ENCODE results near the gene BORCS8.
A peak's percentile ranks its signal among the peaks of the same experiment; 100 is the strongest.
"Not testable (repeated sequence)": the region's sequence is repeated elsewhere in the genome, so short reads cannot be mapped to it uniquely, and the experiment has no call there.

The BORCS8 gene

DNA sequence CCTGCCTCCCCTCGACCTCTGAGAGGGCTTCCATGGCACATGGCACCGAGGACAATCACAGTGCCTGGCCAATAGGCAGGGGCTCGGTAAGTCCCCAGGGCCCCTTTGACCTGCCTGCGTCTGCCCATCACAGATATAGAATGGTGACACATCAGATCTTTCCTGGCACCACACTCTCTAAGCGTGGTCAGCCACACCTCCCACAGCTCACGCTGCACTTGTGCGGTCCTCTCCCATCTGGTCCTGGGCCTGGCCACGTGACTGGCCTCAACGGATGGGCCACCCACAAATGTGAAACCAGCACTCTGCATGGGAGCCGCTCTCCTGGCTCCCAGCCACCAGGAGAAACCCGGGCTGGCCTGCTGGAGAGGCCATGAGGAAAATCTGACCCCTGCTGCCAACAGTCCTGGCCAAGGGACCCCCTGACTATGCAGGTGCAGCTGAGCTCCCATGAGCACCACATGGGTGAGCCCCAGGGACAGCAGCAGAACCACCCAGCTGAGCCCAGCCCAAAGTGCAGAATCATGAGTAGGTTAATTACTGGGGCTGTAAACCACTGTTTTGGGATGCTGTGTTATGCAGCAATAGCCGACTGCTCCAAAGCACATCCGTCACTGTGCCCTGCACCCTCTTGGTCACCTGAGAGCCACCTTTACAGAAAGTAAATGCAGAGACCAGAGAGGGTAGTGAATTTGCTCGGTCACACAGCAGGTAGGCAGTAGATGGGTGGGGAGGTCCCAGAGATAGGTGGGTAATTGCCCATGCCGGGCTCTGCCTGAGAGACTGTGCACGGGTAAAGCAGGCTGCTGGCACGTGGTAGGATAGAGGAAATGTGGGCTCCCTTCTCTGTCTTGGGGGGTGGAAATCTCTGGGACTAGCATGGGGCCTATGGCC lies 12.2 kb downstream of the BORCS8 start:
- DNase-seq (ENCODE audit: low spot score), result no peak

DNA sequence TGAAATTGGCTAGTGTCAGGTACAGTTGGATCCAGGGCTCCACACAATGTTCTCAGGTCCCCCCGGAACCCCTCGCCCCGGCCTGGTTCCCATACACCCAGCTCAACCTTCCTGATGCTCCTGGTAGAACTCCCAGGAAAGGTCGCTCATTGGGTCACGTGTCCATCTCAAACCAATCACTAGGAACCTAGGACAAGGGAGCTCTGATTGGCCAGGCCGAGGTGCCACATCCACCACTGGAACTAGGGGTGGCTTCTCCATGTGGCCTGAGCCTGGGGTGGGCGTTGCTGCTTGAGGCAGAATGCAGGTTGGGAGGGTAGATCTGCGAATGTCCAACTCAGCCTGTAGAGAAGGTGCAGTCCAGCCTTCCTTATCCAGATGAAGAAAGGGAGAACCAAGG lies 15.0 kb downstream of the BORCS8 start:
- DNase-seq (ENCODE audit: low spot score), result no peak

DNA sequence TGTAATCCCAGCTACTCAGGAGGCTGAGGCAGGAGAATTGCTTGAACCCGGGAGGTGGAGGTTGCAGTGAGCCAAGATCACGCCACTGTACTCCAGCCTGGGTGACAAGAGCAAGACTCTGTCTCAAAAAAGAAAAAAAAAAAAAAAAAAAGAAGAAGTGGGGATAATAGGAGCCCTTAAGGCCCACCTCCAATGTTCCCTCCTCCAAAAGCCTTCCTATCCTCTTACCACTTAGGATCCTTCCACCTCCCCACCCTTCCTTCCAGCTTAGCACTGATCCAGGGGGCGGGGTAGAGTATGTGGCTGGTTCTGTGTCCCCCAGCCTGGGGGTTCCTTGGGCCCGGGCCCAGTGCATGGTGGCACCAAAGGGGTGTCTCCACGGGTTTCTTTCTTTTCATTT lies 18.7 kb downstream of the BORCS8 start:
- DNase-seq (ENCODE audit: low spot score), result not testable (repeated sequence)

DNA sequence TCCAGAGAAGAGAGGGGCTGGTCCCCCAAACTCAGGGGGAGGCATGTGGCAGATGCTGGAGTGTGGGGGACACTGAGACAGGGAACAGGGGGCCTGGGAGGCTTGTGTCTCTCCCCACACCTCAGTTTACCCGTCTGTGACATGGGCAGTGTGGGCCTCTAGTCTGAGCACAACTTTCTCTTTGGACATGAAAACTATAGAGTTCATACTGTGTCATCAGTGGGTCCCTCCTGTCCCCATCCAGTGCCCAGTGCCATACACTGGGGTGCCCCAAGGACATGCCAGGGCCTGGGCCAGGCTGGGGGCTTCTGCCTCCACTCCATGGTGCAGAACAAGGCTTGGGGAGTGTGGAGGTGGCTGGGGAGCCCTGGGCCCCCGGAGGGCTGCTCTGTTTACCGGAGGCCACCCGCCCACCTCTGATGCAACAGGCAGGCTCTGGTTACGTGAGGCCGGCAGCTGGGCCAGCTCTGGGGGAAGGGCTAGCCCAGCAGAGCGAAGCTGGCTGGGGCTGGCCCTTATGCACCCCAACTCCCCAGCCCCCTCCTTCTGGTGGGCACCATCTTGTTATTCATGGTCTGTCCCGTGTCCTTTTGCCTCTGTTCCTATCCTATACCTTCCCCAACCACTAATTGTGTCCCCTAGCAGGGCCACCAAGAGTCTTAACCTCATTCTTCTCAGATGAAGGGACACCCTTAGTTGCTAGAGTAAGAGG lies 20.0 kb downstream of the BORCS8 start:
- no peak for DNase-seq (ENCODE audit: low spot score)

DNA sequence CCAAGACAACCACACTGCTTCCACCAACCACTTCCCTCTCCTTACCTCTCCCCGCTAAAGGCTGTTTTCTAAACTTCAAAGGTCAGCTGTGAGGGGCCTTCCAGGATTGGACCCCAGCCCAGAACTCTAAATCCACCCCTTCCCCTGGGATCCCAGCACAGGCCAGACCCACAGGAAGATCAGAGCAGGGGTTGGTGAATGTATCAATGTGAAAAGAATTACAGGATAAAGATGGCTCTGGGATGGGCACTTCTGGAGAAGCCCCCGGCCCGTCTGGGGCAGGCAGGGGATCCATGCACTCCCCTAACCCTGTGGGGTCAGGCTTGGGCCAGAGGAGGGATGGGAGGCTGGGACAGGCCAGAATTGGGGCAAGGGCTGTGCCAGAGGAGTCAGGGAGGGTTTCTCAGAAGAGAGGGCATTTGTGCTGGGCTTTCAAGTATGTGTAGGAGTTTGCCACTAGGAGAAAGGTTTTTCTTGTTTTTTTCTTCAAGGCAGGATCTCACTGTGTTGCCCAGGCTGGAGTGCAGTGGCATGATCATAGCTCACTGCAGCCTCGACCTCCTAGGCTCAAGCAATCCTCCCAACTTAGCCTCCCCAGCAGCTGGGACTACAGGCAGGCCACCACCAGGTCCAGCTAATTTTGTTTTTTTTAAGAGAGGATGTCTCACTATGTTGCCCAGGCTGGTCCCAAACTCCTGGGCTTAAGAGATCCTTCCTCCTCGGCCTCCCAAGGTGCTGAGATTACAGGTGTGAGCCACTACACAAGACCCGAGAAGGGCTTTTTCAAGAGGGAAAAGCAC lies 20.9 kb downstream of the BORCS8 start:
- no peak for DNase-seq (ENCODE audit: low spot score)

DNA sequence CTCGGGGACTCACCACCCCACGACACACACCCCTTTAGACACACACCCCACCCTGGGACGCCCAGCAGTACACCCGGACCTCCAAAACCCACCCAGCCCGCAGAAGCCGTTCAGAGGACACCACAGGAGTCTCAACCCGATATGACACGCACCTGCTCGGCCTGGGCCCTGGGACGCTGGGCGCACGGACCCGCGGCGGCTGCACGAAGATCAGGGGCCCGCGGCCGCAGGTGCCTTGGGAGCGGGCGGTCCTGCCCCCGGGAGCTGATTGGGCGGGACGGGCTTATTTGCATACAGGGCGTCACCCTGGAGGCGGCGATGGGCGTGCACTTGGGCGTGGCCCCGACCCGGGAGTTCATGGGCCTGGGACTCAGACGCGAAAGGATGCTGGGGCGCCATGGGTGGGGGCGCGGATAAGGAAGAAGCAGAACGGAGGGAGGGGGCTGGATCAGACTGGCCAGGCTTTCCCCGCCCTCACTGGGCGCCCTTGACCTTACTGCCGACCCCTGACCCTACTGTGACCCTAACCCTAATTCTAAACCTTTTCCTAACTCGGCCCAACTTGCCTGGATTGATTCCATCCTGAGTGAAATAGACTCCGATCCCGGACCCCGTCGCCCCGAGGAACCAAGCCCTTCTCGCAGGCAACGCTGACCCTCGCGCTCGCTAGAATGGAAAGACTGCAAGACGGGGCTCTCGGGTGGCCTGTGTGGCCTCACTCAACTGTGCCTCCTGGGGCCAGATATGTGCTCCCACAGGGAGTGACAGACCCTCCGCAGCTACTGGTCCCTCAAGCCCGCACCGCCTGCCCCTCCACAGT lies 21.7 kb downstream of the BORCS8 start, which contains the start of gene MEF2B:
Gene MEF2B (minus strand): TSS at position 211 of the 820 bp plus-strand sequence. CDS start 19,528 bp downstream, outside the sequence.
- peak; percentile 61 for DNase-seq (ENCODE audit: low spot score)

DNA sequence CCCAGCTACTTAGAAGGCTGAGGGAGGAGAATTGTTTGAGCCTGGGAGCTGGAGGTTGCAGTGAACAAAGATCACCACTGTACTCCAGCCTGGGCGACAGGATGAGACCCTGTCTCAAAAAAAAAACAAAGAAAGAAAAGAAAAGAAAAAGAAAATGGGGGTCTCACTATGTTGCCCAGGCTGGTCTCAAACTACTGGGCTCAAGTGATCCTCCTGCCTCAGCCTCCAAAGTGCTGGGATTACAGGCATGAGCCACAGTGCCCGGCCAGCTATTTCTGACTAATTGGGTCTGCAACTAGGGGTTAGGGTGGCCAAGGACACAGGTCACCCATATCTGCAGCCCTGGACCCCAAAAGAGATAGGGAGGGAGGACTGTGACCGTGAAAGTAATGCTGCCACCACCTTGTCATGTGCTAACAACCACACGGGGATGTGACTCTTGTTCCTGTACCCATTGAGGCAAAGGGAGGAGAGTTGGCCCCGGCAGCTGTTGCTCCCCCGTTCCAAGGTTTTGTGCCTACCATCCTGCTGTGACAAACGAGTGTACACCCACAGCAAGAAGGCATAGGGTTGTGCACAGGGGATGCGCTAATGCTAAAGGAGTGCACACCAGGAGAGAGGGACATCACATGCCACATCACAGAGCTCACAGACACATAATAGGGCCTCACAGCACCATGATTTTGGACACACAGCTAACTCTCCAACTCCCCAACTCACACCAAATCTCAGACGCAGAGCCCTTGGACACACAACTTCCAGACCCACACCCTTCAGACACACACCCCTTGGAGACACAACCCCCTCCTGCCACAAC lies 22.5 kb downstream of the BORCS8 start:
- DNase-seq (ENCODE audit: low spot score), result no peak

DNA sequence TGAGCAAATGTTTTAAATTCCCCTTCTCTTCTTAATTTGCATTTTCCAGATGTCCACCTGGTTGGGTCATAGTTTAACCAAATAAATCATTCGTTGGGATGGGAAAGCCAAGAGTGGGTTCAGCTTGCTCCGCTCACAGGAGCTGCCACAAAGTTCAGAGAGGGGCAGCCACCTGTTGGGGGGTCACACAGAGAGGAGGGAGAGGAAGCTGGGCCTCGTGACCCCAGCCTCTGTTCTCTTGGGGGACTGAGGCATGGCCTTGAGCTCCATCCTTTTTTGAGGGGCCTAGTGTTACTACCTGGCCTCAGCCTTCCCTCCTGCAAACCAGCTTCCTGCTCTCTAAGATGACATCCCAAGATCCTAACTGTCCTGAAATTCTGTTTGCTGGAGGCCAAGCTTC lies 24.3 kb downstream of the BORCS8 start:
- no peak for DNase-seq (ENCODE audit: low spot score)

DNA sequence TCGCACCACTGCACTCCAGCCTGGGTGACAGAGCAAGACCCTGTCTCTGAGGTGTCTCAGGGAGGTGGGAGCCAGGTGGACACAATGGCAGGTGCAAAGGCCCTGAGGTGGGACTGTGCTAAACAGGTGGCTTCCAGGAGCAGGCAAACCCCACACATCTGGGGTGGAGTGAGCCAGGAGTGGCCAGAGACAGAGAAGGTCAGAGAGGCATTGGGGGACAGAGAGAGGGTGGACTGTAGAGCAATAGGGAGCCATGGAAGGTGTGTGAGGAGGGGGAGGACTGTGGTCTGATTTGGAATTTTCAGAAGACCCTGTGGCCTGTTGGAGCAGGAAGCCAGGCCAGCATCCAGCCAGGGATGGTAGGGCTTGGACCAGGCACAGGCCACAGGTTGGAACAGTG lies 26.6 kb downstream of the BORCS8 start:
- DNase-seq (ENCODE audit: low spot score), result no peak

DNA sequence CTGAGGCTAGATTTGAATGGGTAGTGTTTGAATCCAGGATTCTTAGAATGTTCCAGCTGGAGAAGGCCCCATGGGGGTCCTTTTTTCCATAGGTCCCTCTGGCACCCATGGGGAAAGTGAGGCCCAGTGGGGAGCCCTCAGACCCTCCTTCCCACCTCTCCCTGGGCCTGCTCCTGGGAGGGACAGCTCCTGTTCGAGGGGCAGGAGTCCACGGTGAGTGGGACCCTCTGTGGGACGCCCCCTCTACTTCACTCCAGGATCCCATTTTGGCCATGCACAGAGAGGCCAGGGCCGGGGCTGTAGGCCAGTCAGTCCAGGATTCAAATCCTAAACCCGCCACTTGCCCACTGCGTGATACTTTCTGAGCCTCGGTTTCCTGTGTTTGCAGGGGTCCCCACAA lies 29.5 kb downstream of the BORCS8 start:
- DNase-seq (ENCODE audit: low spot score), result no peak

DNA sequence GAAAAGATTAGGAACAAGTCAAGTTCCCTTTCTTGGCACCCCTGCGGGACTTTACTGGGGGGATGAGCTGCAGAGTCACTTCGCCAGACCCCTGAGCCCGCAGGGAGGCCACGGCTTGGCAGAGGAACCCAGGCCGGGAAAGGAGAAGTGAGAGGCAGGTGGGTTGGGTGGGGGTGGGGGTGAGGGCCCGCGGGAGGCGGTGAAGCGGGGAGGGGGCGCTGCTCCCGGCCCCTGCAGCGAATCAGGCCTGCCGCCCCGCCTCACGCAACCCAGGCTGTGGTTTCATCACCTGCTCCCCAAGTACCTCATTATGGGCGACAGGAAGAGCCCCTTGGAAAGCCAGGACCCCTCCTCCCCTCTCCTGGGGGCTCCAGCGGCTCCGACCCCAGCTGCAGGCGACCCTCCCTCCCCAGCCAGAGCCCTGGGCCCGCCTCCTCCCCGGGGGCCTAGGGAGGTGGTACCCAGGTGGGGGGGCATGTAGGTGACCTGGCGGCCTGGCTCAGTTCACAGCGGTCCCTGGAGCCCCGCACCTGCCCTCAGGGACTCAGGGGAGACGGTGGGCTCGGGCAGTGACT lies 31.4 kb downstream of the BORCS8 start:
- no peak for DNase-seq (ENCODE audit: low spot score)

DNA sequence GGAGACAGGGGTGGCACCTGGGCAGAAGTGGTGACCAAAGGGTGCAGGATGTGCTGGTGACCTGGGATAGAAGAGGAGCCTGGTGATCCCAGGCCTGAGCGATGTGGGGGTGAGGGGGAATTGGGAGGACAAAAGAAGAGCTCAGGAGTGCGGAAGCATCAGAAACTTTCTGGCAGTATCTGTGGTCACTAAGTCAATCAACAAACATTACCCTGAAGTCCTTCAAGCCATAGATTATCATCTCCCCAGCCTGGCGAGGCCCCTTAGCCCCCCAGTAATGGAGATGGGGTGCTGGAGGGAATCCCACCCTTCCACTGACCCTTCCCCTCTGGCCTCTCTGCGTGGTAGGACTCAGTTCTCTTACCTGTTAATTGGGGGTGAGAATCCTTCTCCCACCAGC lies 32.4 kb downstream of the BORCS8 start:
- no peak for DNase-seq (ENCODE audit: low spot score)

DNA sequence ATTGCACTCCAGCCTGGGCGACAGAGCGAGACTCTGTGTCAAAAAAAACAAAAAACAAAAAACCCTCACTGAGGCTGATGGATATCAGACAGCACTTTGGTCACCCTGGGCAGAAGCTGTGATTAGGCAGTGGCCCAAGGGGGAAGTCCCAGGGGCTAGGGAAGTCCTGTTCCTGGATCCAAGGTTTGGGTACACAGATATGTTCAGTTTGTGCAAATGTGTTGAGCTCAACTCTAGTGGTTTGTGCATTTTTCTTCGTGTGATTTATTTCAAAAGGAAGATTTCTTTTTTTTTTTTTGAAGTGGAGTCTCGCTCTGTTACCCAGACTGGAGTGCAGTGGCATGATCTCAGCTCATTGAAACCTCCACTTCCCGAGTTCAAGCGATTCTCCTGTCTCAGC lies 34.1 kb downstream of the BORCS8 start:
- no peak for DNase-seq (ENCODE audit: low spot score)

DNA sequence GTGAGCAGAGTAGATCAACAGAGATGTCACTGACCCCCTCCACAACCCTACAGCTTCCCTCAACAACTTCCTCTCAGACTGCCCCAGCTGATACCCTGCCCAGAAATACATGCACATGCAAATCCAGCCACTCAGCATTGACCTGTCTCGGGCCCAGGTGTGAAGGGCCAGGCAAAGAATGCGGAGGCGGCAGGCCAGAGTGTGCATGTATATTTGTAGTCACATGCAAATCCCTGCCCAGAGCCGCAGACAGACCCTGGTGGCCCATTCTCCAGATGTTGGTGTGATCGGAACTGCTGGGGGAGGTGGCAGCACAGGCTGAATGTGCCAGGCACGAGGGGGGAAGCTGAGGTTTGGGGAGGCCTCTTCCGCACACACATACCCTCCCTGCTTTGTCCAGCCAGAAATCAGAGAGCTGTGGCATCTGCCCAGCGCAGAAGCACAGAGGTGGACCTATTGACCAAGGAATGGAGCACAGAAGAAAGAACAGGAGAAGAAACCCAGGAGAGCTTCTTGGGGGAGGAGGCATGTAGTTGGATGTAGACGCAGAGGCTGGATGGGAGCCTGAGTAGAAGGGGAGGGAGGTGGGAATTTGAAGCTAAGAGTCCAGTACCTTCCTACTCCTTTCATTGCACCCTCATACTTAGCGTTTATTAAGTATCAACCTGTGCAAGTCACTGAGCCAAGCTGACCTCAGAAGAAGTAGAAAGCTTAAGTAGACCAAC lies 36.3 kb downstream of the BORCS8 start:
- DNase-seq (ENCODE audit: low spot score), result no peak

DNA sequence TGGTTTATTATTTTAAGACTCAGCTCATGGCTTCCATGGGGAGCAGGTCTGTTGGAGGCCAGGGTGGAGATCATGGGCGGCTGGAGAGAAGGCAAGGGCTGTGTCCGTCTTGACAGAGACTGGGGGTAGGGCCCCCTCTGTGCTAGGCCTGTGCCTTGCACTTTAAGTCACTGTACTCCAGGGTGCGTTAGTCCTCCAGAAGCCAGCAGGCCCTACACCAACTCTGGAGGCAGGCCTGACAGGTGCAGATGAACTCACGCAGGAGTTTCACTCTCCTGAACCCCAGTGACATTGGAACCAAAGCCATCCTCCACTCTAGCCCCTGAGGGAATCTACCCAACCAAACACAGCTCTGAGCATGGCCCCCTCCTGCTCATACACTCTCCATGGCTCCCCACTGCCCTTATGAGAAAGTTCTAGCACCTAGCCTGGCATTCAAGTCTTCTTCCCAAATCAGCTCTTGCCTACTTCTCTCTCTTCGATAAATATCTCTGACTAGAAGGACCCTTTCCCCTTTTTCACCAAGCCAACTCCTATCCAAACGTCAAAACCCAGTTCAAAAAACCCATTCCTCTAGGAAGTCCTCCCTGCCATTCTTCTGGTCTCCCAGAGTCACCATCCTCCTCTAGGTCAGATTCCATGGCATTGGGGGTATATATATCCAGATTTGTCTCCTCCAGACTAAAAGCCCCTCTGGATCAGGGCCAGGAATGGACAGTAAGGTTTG lies 37.0 kb downstream of the BORCS8 start:
- no peak for DNase-seq (ENCODE audit: low spot score)

DNA sequence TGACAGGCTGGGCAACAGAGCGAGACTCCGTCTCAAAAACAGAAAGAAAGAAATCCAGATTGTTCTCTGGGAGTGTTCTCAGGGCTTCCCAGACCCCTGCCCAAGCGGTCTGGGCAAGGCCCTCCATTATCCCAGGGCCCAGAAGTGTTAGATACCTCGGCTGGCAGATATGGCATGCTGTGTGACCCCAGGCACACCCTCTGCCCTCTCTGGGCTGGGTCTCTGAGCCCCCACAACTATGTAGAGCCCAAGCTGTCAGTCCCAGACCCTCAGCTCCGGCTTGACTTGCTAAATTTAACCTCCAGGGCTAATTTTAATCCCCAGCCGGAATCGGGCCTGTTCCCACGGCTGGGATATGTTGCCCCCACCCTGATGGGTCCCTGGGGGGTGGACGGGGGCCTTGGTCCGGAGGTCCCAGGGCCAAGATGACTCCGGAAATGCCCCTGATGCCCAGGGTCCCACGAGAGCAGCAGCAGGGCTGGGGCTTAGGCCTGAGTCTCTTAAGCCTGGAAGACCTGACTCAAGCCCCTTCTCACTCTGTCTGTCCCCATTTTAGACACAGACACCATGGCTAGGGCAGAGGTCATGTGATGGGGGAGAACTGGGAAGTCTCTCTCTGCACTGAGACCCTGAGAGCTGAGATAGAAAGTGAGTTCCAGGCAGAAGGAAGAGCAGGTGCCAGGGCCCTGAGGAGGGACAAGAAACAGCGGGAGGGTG lies 39.1 kb downstream of the BORCS8 start:
- DNase-seq (ENCODE audit: low spot score), result no peak

DNA sequence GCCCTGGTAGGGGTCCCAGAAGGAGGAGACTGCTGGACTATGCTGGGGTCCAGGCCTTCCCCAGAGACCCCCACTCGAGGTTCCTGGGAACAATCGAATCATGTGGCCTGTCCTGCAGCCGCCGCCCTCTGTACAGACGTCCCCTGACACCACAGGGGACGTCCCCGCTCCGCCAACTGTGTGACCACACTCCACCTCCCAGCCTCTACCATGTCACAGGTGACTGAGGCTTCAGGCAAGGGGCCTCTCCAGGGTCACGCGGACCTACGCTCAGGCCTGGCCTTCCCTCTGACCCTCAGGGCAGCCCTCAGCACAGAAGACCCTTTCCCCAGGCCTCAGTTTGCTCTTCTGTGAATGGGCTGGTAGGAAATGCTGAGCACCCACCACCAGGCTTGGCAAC lies 40.5 kb downstream of the BORCS8 start:
- DNase-seq (ENCODE audit: low spot score), result no peak

DNA sequence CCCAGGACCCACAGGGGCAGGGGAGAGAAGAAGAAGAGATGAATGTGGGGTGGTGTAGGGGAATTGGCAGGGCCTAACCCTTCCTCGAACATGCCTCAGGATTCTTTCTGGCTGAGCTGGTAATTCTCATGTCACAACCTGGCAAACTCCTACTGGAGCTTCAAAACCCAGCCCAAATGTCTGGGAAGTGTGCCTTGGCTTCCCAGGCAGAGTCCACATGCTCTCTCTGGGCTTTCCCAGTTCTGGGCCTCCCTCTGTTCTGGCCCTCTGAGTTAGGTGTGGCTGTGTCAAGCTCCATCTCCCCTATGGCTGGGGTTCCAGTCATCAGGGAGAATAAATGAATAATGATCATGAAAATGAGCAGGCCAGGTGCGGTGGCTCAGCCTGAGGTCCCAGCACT lies 42.5 kb downstream of the BORCS8 start:
- no peak for DNase-seq (ENCODE audit: low spot score)

Data from CD4-positive, alpha-beta T cell treated with Interleukin-15 for 4 hours (primary cell).